WTC11 (cell line): ENCODE results near the gene PCSK1N. TPM values are rescaled to one million over a fixed set of nuclear protein-coding genes. Genes with fewer than 3 reads are reported as not detected.

Experiments
- ATAC-seq: fragments of 200-7000 bp; cut with Tn5 transposase; 2 replicates; pipeline ENCODE4 v1.10.0; 2021; ENCODE audit warnings: mild to moderate bottlenecking, moderate library complexity
- CTCF ChIA-PET: fragments of 300-600 bp; sonication (Branson Sonifier 250); formaldehyde crosslinking; loops from one replicate; lab custom pipeline; 2021; ENCODE audit warnings: antibody characterized with exemption; lab: Charles Lee
- POLR2A ChIA-PET: fragments of 350-600 bp; sonication (Branson Sonifier 250); formaldehyde crosslinking; loops from one replicate; lab custom pipeline; 2021; ENCODE audit warnings: antibody characterized with exemption; lab: Charles Lee
- DNase-seq: peaks from one replicate; pipeline ENCODE4 v3.0.0; 2021; ENCODE audit warnings: low spot score
- H3K27ac Mint-ChIP-seq: 2 replicates; pipeline ENCODE4 v1.8.0; 2021; ENCODE audit warnings: mixed read lengths
- H3K27me3 Mint-ChIP-seq: 2 replicates; pipeline ENCODE4 v1.8.0; 2021; ENCODE audit warnings: low read depth, mild to moderate bottlenecking, moderate library complexity, mixed read lengths
- H3K36me3 Mint-ChIP-seq: 2 replicates; pipeline ENCODE4 v1.8.0; 2021; ENCODE audit warnings: mixed read lengths
- H3K4me1 Mint-ChIP-seq: 2 replicates; pipeline ENCODE4 v1.8.0; 2022; ENCODE audit warnings: mixed read lengths
- H3K4me3 Mint-ChIP-seq: 2 replicates; pipeline ENCODE4 v1.8.0; 2021; ENCODE audit warnings: mild to moderate bottlenecking, moderate library complexity, mixed read lengths
- H3K9me3 Mint-ChIP-seq: 2 replicates; pipeline ENCODE4 v1.8.0; 2021; ENCODE audit warnings: mixed read lengths
- AR ChIP-seq: fragments of 250-450 bp; sonication (Bioruptor Pico); IDR thresholded peaks from 2 replicates; pipeline ENCODE4 v1.9.0; 2021; ENCODE audit warnings: mild to moderate bottlenecking
- ATF2 ChIP-seq: sonication (generic); formaldehyde crosslinking; IDR thresholded peaks from 2 replicates; pipeline ENCODE4 v1.8.1; 2022; ENCODE audit warnings: low read depth, missing genetic modification reagents, borderline replicate concordance
- ATF3 ChIP-seq: sonication (generic); formaldehyde crosslinking; conservative IDR thresholded peaks from 2 replicates; pipeline ENCODE4 v1.8.1; 2022; ENCODE audit warnings: mild to moderate bottlenecking, missing genetic modification reagents
- CDX4 ChIP-seq: fragments of 250-450 bp; sonication (Bioruptor Pico); IDR thresholded peaks from 2 replicates; pipeline ENCODE4 v1.9.0; 2021; ENCODE audit warnings: moderate library complexity, mild to moderate bottlenecking, inconsistent platforms, borderline replicate concordance
- CTCF ChIP-seq: fragments of 200-600 bp; IDR thresholded peaks from 2 replicates; pipeline ENCODE4 v1.8.0; 2022; ENCODE audit warnings: antibody characterized with exemption
- E2F4 ChIP-seq: sonication (generic); formaldehyde crosslinking; IDR thresholded peaks from 2 replicates; pipeline ENCODE4 v1.8.1; 2022; ENCODE audit warnings: low read depth, mild to moderate bottlenecking, moderate library complexity, missing genetic modification reagents, borderline replicate concordance
- ELF4 ChIP-seq: sonication (generic); formaldehyde crosslinking; IDR thresholded peaks from 2 replicates; pipeline ENCODE4 v1.8.1; 2022; ENCODE audit warnings: low read depth, mild to moderate bottlenecking, moderate library complexity, missing genetic modification reagents
- KAT7 ChIP-seq: sonication (generic); formaldehyde crosslinking; IDR thresholded peaks from 2 replicates; pipeline ENCODE4 v1.8.1; 2023; ENCODE audit warnings: missing genetic modification reagents, mild to moderate bottlenecking, borderline replicate concordance
- MAX ChIP-seq: sonication (generic); formaldehyde crosslinking; IDR thresholded peaks from 2 replicates; pipeline ENCODE4 v1.8.0; 2022; ENCODE audit warnings: mild to moderate bottlenecking, missing genetic modification reagents
- NFYB ChIP-seq: sonication (generic); formaldehyde crosslinking; conservative IDR thresholded peaks from 2 replicates; pipeline ENCODE4 v1.8.0; 2022; ENCODE audit warnings: low read depth, missing genetic modification reagents
- NR2C2 ChIP-seq: sonication (generic); formaldehyde crosslinking; IDR thresholded peaks from 2 replicates; pipeline ENCODE4 v1.8.0; 2022; ENCODE audit warnings: mild to moderate bottlenecking, missing genetic modification reagents
- PREB ChIP-seq: sonication (generic); formaldehyde crosslinking; IDR thresholded peaks from 2 replicates; pipeline ENCODE4 v1.8.1; 2022; ENCODE audit warnings: mild to moderate bottlenecking, missing genetic modification reagents, moderate library complexity, borderline replicate concordance
- SMAD4 ChIP-seq: sonication (generic); formaldehyde crosslinking; IDR thresholded peaks from 2 replicates; pipeline ENCODE4 v1.8.0; 2022; ENCODE audit warnings: mild to moderate bottlenecking, missing genetic modification reagents
- SP1 ChIP-seq: sonication (generic); formaldehyde crosslinking; conservative IDR thresholded peaks from 2 replicates; pipeline ENCODE4 v1.8.1; 2022; ENCODE audit warnings: missing genetic modification reagents
- STAT6 ChIP-seq: sonication (generic); formaldehyde crosslinking; conservative IDR thresholded peaks from 2 replicates; pipeline ENCODE4 v1.8.1; 2023; ENCODE audit warnings: mild to moderate bottlenecking, low read depth, missing genetic modification reagents, moderate library complexity
- TEAD1 ChIP-seq: sonication (generic); formaldehyde crosslinking; IDR thresholded peaks from 2 replicates; pipeline ENCODE4 v1.8.0; 2022; ENCODE audit warnings: mild to moderate bottlenecking, missing genetic modification reagents
- TEAD4 ChIP-seq: sonication (generic); formaldehyde crosslinking; IDR thresholded peaks from 2 replicates; pipeline ENCODE4 v1.8.0; 2022; ENCODE audit warnings: mild to moderate bottlenecking, missing genetic modification reagents
- TP53 ChIP-seq: sonication (generic); formaldehyde crosslinking; IDR thresholded peaks from 2 replicates; pipeline ENCODE4 v1.8.1; 2023; ENCODE audit warnings: mild to moderate bottlenecking, missing genetic modification reagents
- USF2 ChIP-seq: sonication (generic); formaldehyde crosslinking; IDR thresholded peaks from 2 replicates; pipeline ENCODE4 v1.8.1; 2023; ENCODE audit warnings: mild to moderate bottlenecking, missing genetic modification reagents, moderate library complexity
- ZNF263 ChIP-seq: sonication (generic); formaldehyde crosslinking; IDR thresholded peaks from 2 replicates; pipeline ENCODE4 v1.8.1; 2022; ENCODE audit warnings: low read depth, mild to moderate bottlenecking, moderate library complexity, missing genetic modification reagents
- ZNF671 ChIP-seq: fragments of 250-450 bp; sonication (Bioruptor Pico); IDR thresholded peaks from 2 replicates; pipeline ENCODE4 v1.8.0; 2021; ENCODE audit warnings: mild to moderate bottlenecking
- total RNA-seq: library from RNA; stranded (reverse); gene quantifications from 3 replicates; pipeline ENCODE4 v1.2.3, GENCODE V29; 2021

The PCSK1N gene
- total RNA-seq, 1 experiment from 2014 or later = 7.5 TPM

GRCh38 chrX:48801280-48802088 is 33.9 kb downstream of the PCSK1N start, which contains the start of gene HDAC6:
Gene HDAC6 (plus strand): TSS chrX:48802067. CDS start chrX:48802693, 626 bp downstream.
- Mint-ChIP-seq H3K36me3 (peaks cover 8% of the 10 kb centered on the region), H3K4me1 (peaks cover 6% of the 10 kb centered on the region), H3K27me3 (peaks cover 3% of the 10 kb centered on the region), H3K9me3 (no peaks in the 10 kb centered on the region), H3K4me3 (peak within 1 kb of the TSS; percentile 92), H3K27ac (peak within 1 kb of the TSS; percentile 100)
- ATAC-seq = peak; percentile 90
- CTCF ChIA-PET = interaction anchor here (0.6 to 1.1 kb wide), 7 partner anchors 8 to 170 kb away, joined by 3 to 5 read pairs (median 3); partner anchors contain the start of genes KCND1, SLC35A2 and SUV39H1
- POLR2A ChIA-PET = interaction anchor here (0.7 to 1.0 kb wide), 6 partner anchors 64 to 157 kb away, joined by 3 to 5 read pairs (median 4); partner anchors contain the start of genes PQBP1, SLC35A2 and TIMM17B
- peak; percentile 95 for DNase-seq
- TF ChIP-seq ATF3 (CRISPR knock-in tag) (no peak), USF2 (no peak), KAT7 (CRISPR knock-in tag) (no peak), ZNF263 (CRISPR knock-in tag) (no peak), STAT6 (CRISPR knock-in tag) (no peak), CDX4 (CRISPR knock-in tag) (no peak), NR2C2 (CRISPR knock-in tag) (no peak), CTCF (no peak), PREB (CRISPR knock-in tag) (no peak), SMAD4 (CRISPR knock-in tag) (no peak), E2F4 (CRISPR knock-in tag) (no peak), ZNF671 (CRISPR knock-in tag) (no peak), TEAD4 (CRISPR knock-in tag) (no peak), ATF2 (CRISPR knock-in tag) (no peak), TEAD1 (no peak), SP1 (CRISPR knock-in tag) (peak; percentile 84), TP53 (CRISPR knock-in tag) (no peak), NFYB (peak; percentile 48), MAX (CRISPR knock-in tag) (peak; percentile 76), AR (CRISPR knock-in tag) (no peak), ELF4 (no peak)
